Bronchial epithelial cell (primary cell): Measurements from ENCODE around the gene PRC1. TPM values are rescaled to one million over a fixed set of nuclear protein-coding genes. Genes with fewer than 3 reads are reported as not detected.

ENCODE experiments used
- DNase-seq: peaks from one replicate; pipeline ENCODE4 v3.0.0-alpha.2; 2010; ENCODE audit warnings: low read depth
- FAIRE-seq: peaks from 2 replicates; lab custom pipeline; 2011; peaks lifted over from hg19 to GRCh38; lab: Jason Lieb, UNC
- H3K27me3 ChIP-seq: 2 replicates; pipeline ENCODE4 v1.5.1; 2011; ENCODE audit warnings: low read length; ENCODE audit not compliant: control insufficient read depth, insufficient read depth
- H3K36me3 ChIP-seq: 2 replicates; pipeline ENCODE4 v1.5.1; 2011; ENCODE audit warnings: low read length; ENCODE audit not compliant: control insufficient read depth, insufficient read depth
- H3K4me3 ChIP-seq: 2 replicates; pipeline ENCODE4 v1.5.1; 2011; ENCODE audit warnings: mild to moderate bottlenecking, low read depth, low read length, control low read depth
- CTCF ChIP-seq: IDR thresholded peaks from 2 replicates; pipeline ENCODE4 v1.5.1; 2011; ENCODE audit warnings: mild to moderate bottlenecking, moderate library complexity, low read length, control low read depth, inconsistent platforms; ENCODE audit not compliant: insufficient read depth, severe bottlenecking
- total RNA-seq: library from RNA; depleted of rRNA; stranded (reverse); fragments of >200 nt; gene quantifications from 2 replicates; pipeline ENCODE4 v1.2.1, GENCODE V29; 2014

PRC1 gene
- total RNA-seq, 1 donor from 2014 or later, result 6.1 TPM

GRCh38 chr15:90974216-90974615 lies 20.1 kb downstream of the PRC1 start:
- peaks cover 8% of the 10 kb centered on the region for H3K36me3 ChIP-seq
- FAIRE-seq (no peak), DNase-seq (no peak)
- H3K4me3 ChIP-seq, result no peak overlapping the region
- no peaks in the 10 kb centered on the region for H3K27me3 ChIP-seq
- TF ChIP-seq CTCF, result no peak

- no peak for TF ChIP-seq CTCF
- Histone ChIP-seq H3K4me3 (no peak overlapping the region), H3K27me3 (no peaks in the 10 kb centered on the region), H3K36me3 (peaks cover 8% of the 10 kb centered on the region)
- DNase-seq (no peak), FAIRE-seq (no peak)
Measured at GRCh38 chr15:90972133-90972532, 22.2 kb downstream of the PRC1 start.

GRCh38 chr15:90970274-90970673 lies 24.1 kb downstream of the PRC1 start:
- Histone ChIP-seq H3K36me3 (peaks cover 8% of the 10 kb centered on the region), H3K27me3 (no peaks in the 10 kb centered on the region), H3K4me3 (no peak overlapping the region)
- no peak for TF ChIP-seq CTCF
- FAIRE-seq (no peak), DNase-seq (no peak)

GRCh38 chr15:90968434-90968833 lies 25.9 kb downstream of the PRC1 start:
- Histone ChIP-seq H3K4me3 (no peak overlapping the region), H3K27me3 (no peaks in the 10 kb centered on the region), H3K36me3 (peaks cover 6% of the 10 kb centered on the region)
- no peak for FAIRE-seq
- no peak for TF ChIP-seq CTCF
- no peak for DNase-seq

- DNase-seq, result peak; percentile 82
Measured at GRCh38 chr15:90967206-90967605, 27.1 kb downstream of the PRC1 start.

More at GRCh38 chr15:90967206-90967605, 27.1 kb downstream of the PRC1 start:
- Histone ChIP-seq H3K36me3 (peaks cover 6% of the 10 kb centered on the region), H3K4me3 (no peak overlapping the region), H3K27me3 (no peaks in the 10 kb centered on the region)
- TF ChIP-seq CTCF, result no peak
- FAIRE-seq, result no peak
